CD8-positive, alpha-beta memory T cell (primary cell): ENCODE measurements around the gene QRFP. TPM values are rescaled to one million over a fixed set of nuclear protein-coding genes. Genes with fewer than 3 reads are reported as not detected.

Source experiments
- CTCF ChIA-PET: fragments of 350-600 bp; sonication (Branson Sonifier 250); formaldehyde crosslinking; loops from one replicate; lab custom pipeline; 2021; ENCODE audit warnings: antibody characterized with exemption; lab: Charles Lee
- POLR2A ChIA-PET: fragments of 350-600 bp; sonication (Branson Sonifier 250); formaldehyde crosslinking; loops from one replicate; lab custom pipeline; 2021; ENCODE audit warnings: antibody characterized with exemption; lab: Charles Lee
- DNase-seq, 5 donors: peaks; one replicate each; pipeline versions ENCODE4 v3.0.0 to v3.0.0-alpha.2; 2020 to 2022; ENCODE audit warnings: mixed read lengths in 1 of 5
- H3K27ac ChIP-seq: one replicate; pipeline ENCODE4 v1.7.0; 2013; ENCODE audit warnings: low read depth, mild to moderate bottlenecking, low read length, moderate library complexity
- H3K27me3 ChIP-seq: 2 replicates; pipeline ENCODE4 v1.7.0; 2013; ENCODE audit warnings: low read length, mild to moderate bottlenecking; ENCODE audit not compliant: insufficient read depth, poor library complexity, severe bottlenecking
- H3K36me3 ChIP-seq: 2 replicates; pipeline ENCODE4 v1.7.0; 2013; ENCODE audit warnings: mild to moderate bottlenecking, low read length, moderate library complexity; ENCODE audit not compliant: insufficient read depth
- H3K4me1 ChIP-seq: 2 replicates; pipeline ENCODE4 v1.7.0; 2013; ENCODE audit warnings: mild to moderate bottlenecking, low read length, moderate library complexity; ENCODE audit not compliant: insufficient read depth
- H3K4me3 ChIP-seq: 2 replicates; pipeline ENCODE4 v1.7.0; 2013; ENCODE audit warnings: mild to moderate bottlenecking, low read length
- H3K9me3 ChIP-seq: 2 replicates; pipeline ENCODE4 v1.7.0; 2013; ENCODE audit warnings: mild to moderate bottlenecking, low read length
- H3K27ac Mint-ChIP-seq, 8 donors: one replicate each; pipeline ENCODE4 v1.8.0; 2020 to 2021; ENCODE audit warnings: mixed read lengths in 8 of 8, mild to moderate bottlenecking in 6 of 8, inconsistent platforms in 3 of 8, moderate library complexity in 3 of 8
- H3K27me3 Mint-ChIP-seq, 2 donors: one replicate each; pipeline ENCODE4 v1.8.0; 2020 to 2021; ENCODE audit warnings: mixed read lengths in 2 of 2, mild to moderate bottlenecking in 1 of 2, moderate library complexity in 1 of 2
- H3K36me3 Mint-ChIP-seq, 3 donors: one replicate each; pipeline ENCODE4 v1.8.0; 2020 to 2021; ENCODE audit warnings: mixed read lengths in 3 of 3, inconsistent platforms in 1 of 3, mild to moderate bottlenecking in 1 of 3
- H3K4me1 Mint-ChIP-seq, 3 donors: one replicate each; pipeline ENCODE4 v1.8.0; 2020 to 2021; ENCODE audit warnings: mixed read lengths in 3 of 3, inconsistent platforms in 1 of 3, mild to moderate bottlenecking in 1 of 3
- H3K4me3 Mint-ChIP-seq, 7 donors: one replicate each; pipeline ENCODE4 v1.8.0; 2020 to 2021; ENCODE audit warnings: mixed read lengths in 7 of 7, mild to moderate bottlenecking in 6 of 7, moderate library complexity in 4 of 7, inconsistent platforms in 2 of 7
- H3K9me3 Mint-ChIP-seq, 5 donors: one replicate each; pipeline ENCODE4 v1.8.0; 2020 to 2022; ENCODE audit warnings: mixed read lengths in 5 of 5, mild to moderate bottlenecking in 3 of 5, moderate library complexity in 2 of 5, inconsistent platforms in 1 of 5
- polyA plus RNA-seq: library from polyadenylated mRNA; unstranded; fragments of 300-500 nt; fragmentation: Illumina TruSeq; gene quantifications from one replicate; pipeline ENCODE4 v1.2.3, GENCODE V29; 2021
- total RNA-seq, 2 experiments: library from RNA; stranded (reverse); gene quantifications; one replicate each; pipeline ENCODE4 v1.2.3, GENCODE V29; 2021

The QRFP gene
- total and polyA plus RNA-seq, 3 experiments from 2014 or later = not detected

DNA sequence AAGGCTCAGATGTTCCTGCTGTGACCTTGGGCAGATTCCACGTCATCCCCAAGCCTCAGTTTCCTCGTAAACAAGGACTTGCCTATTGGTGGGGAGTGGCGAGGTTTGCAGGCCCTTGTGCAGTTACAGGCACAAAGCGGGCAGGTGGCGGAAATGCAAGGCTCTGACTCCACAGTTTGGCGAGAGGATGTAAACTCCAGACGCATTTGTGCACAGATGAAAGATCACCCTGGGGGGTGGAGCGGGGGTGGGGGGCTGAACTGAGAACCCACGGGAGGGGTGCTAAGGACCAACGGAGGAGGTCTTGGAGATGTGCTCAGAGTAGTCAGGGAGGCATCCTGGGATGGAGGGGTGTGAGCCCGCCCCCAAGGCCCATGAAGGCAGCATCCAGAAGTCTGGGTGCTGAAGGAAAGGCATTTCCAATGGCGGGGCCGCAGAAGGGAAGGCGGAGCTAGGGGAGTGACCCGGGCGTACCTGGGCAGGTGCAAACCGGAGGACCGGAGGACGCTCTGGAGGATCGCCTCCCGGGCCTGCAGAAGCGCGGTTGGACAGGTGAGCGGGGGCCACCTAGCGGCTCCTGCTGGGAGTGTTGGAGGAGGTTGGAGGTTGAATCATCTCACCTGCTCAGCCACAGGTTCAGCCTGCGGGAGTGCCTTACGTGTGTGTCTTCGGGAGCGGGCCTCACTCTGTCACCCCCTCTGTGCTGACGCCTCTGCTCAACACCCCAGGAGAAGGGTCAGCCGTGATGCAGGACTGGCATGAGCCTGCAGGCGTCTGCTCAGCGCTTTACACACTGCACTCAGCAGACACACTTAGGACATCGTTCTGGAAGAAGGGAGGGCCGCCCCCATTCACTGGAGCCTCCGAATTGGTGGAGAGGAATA is 44.3 kb upstream of the QRFP start:
- POLR2A ChIA-PET = no interaction called here
- CTCF ChIA-PET = no interaction called here
- peak overlapping the region in 5 of 7 donors; percentile 28 to 56 (median 36) for H3K4me3 Mint-ChIP-seq
- H3K4me1 Mint-ChIP-seq = peaks cover 8 to 21% (median 9%) of the 10 kb centered on the region in 3 donors
- H3K27ac ChIP-seq = no peak overlapping the region
- peak overlapping the region in 2 of 8 donors; percentile 4 to 32 for H3K27ac Mint-ChIP-seq
- H3K9me3 ChIP-seq = no peaks in the 10 kb centered on the region
- peaks cover 6% of the 10 kb centered on the region for H3K4me1 ChIP-seq
- DNase-seq = peak; percentile 49 to 75 (median 53)
- H3K36me3 ChIP-seq = no peaks in the 10 kb centered on the region
- H3K4me3 ChIP-seq = no peak overlapping the region
- H3K9me3 Mint-ChIP-seq = no peaks in the 10 kb centered on the region
- H3K27me3 ChIP-seq = peaks cover 55% of the 10 kb centered on the region
- H3K27me3 Mint-ChIP-seq = peaks cover 32 to 65% of the 10 kb centered on the region in 2 donors
- H3K36me3 Mint-ChIP-seq = no peaks in the 10 kb centered on the region

DNA sequence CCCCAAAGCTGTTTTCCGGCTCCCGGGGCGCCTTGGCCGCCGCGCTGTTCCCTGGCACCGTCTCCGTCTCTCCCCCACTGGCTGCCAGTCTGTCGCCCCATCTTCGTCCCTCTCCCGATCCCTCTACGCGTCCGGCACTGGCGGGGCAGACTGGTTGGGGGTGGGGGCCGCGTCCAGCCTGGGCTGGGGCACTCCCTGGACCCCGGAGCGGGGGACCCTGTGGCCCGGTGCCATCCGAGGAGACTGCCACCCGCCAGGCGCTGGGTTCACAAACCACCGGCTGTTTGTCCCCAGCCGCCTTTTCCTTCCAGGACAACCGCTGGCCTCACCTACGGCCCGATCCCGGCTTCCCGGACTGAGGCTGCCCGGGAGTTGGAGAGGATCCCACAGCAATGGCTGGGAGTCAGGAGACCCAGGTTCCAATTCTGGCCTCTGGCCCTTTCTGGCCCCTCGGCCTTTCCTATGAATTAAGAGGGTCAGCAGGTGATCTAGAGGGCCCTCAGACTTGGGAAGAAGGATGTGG is 43.5 kb upstream of the QRFP start:
- H3K4me3 ChIP-seq = no peak overlapping the region
- Mint-ChIP-seq H3K27ac (no peak overlapping the region), H3K36me3 (no peaks in the 10 kb centered on the region), H3K27me3 (peaks cover 30 to 65% of the 10 kb centered on the region in 2 donors), H3K4me1 (peaks cover 8 to 21% (median 9%) of the 10 kb centered on the region in 3 donors), H3K4me3 (peak overlapping the region in 1 of 7 donors; percentile 36), H3K9me3 (no peaks in the 10 kb centered on the region)
- ChIA-PET CTCF (no interaction called here), POLR2A (no interaction called here)
- H3K27ac ChIP-seq = no peak overlapping the region
- peaks cover 63% of the 10 kb centered on the region for H3K27me3 ChIP-seq
- DNase-seq = no peak
- no peaks in the 10 kb centered on the region for H3K9me3 ChIP-seq
- no peaks in the 10 kb centered on the region for H3K36me3 ChIP-seq
- peaks cover 6% of the 10 kb centered on the region for H3K4me1 ChIP-seq

DNA sequence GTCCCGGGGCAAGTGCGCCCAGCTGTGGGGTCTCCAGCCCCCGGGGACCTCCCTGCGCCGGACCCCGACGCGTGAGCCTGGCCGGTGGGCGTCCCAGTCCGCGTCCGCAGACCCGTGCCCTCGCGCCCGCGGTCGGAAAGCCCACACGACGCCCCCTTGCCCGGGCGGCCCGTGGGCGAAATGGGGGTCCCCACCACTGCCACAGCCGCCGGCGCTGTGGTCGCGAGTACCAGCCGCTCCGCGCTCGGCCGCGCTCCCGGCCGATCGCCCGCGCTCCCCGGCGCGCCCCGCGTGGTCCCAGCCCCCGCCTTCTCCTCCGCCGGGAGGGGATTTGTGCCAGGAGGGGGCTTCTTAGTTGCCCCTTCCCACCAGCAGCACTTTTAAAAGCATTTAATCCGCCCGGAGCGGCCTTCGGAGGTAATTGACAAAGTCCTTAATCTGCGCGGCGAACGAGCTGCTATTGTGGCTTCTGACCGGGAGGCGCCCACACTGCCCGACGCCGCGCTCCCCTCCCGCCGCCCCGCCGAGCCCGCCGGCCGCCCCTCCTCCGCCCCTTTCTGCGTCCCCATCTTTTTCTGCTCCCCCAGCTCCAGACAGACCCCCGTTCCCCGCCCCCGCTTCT is 42.9 kb upstream of the QRFP start:
- POLR2A ChIA-PET = no interaction called here
- H3K4me3 ChIP-seq = no peak overlapping the region
- H3K27ac ChIP-seq = no peak overlapping the region
- Mint-ChIP-seq H3K4me1 (peaks cover 8 to 21% (median 9%) of the 10 kb centered on the region in 3 donors), H3K36me3 (no peaks in the 10 kb centered on the region), H3K27me3 (peaks cover 28 to 65% of the 10 kb centered on the region in 2 donors), H3K9me3 (no peaks in the 10 kb centered on the region), H3K27ac (no peak overlapping the region), H3K4me3 (no peak overlapping the region)
- H3K27me3 ChIP-seq = peaks cover 69% of the 10 kb centered on the region
- H3K36me3 ChIP-seq = no peaks in the 10 kb centered on the region
- H3K4me1 ChIP-seq = peaks cover 6% of the 10 kb centered on the region
- no peaks in the 10 kb centered on the region for H3K9me3 ChIP-seq
- CTCF ChIA-PET = no interaction called here
- no peak for DNase-seq

DNA sequence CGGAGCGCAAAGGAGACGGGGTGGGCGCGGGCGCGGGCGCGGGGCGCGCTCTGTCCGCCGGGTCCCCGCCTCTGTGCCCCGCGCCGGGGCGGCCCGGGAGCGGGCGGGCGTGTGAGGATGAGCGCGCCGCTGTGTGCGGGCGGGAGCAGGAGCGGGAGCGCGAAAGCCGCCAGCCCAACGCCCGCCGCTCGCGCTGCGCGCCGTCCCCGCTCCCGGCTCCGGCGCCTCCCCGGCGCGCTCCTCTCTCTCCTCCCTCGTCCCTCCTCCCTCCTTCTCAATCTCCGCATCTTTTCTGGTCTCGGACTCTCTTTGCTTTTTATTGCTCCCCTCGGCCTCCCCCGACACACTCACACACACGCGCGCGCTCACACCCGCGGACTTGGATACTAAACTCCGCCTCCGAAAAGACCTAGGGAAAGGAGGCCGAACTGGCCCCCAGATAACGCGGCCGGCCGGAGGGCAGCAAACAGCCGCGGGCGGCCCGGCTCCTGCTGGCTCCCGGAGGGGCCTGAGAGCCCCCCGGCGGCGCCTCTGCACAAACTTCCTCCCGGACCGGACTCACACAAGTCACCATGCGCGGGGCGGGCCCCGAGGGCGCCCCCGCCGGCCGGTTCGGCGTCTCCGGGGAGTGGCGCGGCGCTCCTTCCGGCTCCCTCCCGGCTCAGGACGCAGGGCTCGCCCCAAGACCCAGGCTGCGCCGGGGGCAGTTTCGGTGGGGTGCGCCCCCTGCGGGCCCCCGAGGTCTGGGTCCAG is 42.2 kb upstream of the QRFP start, which contains the start of gene FIBCD1:
FIBCD1 (minus strand) TSS at position 596 of the 753 bp plus-strand sequence. CDS start 640 bp downstream, outside the sequence.
- peaks cover 8 to 21% (median 9%) of the 10 kb centered on the region in 3 donors for H3K4me1 Mint-ChIP-seq

DNA sequence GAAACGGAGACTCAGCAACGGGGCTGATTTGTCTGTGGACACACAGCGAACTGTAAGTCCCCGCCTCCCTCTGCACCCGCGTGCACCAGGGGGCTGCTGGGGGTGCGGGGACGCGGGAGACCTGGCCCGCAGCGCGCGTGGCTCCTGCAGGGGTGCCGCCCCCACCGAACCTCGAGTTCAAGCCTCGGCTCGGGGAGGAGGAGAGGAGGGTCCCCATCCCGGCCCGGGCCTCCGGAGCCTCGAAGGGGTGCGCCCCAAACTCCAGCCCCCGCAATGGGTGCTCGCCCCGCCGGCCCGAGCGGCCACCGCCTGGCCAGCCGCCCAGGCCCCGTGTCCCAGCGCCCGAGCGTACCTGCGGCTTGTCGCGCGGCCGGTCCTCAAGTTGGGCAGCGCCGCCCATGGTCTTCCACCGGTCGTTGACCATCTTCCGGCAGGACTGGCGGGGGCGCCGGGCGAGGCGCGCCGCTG is 41.6 kb upstream of the QRFP start:
- no peak overlapping the region for H3K27ac Mint-ChIP-seq
- peak overlapping the region in 2 of 7 donors; percentile 43 to 55 for H3K4me3 Mint-ChIP-seq
- Histone ChIP-seq H3K4me3 (no peak overlapping the region), H3K36me3 (no peaks in the 10 kb centered on the region), H3K4me1 (peaks cover 6% of the 10 kb centered on the region), H3K27me3 (peaks cover 72% of the 10 kb centered on the region), H3K27ac (no peak overlapping the region), H3K9me3 (no peaks in the 10 kb centered on the region)
- peaks cover 8 to 21% (median 9%) of the 10 kb centered on the region in 3 donors for H3K4me1 Mint-ChIP-seq
- no peaks in the 10 kb centered on the region for H3K9me3 Mint-ChIP-seq
- H3K27me3 Mint-ChIP-seq = peaks cover 28 to 62% of the 10 kb centered on the region in 2 donors
- no peak for DNase-seq
- H3K36me3 Mint-ChIP-seq = no peaks in the 10 kb centered on the region
- POLR2A ChIA-PET = no interaction called here
- CTCF ChIA-PET = no interaction called here

More for the DNA sequence above, 42.2 kb upstream of the QRFP start, which contains the start of gene FIBCD1:
- no peaks in the 10 kb centered on the region for H3K36me3 ChIP-seq
- peaks cover 73% of the 10 kb centered on the region for H3K27me3 ChIP-seq
- no peaks in the 10 kb centered on the region for H3K9me3 ChIP-seq
- POLR2A ChIA-PET = no interaction called here
- peaks cover 6% of the 10 kb centered on the region for H3K4me1 ChIP-seq
- no peak within 1 kb of the TSS for H3K4me3 ChIP-seq
- CTCF ChIA-PET = no interaction called here
- Mint-ChIP-seq H3K4me3 (peak within 1 kb of the TSS in 2 of 7 donors; percentile 34 to 80), H3K36me3 (no peaks in the 10 kb centered on the region), H3K9me3 (no peaks in the 10 kb centered on the region), H3K27me3 (peaks cover 28 to 66% of the 10 kb centered on the region in 2 donors), H3K27ac (no peak within 1 kb of the TSS)
- H3K27ac ChIP-seq = no peak within 1 kb of the TSS
- DNase-seq = no peak

DNA sequence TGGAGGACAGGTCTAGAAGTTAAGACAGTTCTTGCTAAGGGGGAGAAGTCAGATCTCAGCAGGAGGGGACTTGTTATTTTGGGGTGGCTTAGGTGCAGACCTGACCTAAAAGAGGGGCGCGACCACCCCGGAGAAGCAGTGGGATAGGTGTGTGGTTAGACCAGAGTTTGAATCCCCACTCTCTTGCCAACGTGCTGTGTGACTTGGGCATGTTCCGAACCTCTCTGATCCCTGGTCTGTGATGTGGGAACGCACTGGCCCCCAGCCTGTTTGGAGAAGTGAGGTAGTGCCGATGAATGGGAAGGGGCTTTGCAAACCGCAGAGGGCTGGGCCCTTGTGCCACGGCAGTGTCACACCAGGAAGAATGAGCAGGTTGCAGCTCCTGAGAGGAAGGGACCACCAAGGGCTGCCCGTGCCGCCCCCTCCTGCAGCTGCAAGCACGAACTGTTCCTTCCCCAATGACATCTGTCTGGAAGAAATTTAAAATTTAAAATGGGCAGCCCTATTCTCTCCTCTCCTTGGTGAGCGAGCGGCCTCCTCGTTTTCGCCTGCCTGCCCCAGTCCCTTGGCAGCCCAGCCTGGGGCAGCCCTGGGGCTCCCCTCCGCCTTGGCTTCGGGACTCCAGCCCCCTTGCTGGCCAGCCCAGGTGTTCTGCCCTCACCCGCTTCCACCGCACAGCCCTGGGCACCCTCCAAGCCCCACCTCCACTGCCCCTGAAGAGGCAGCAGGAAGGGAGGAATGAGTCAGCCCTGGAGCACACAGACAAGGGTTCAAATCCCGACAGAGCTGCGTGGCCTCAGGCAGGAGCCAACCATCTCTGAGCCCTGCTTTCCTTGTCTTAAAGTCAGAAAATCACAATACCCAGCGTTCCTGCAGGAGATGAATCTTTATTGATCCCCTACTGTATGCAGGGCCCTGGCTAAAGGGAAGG is 40.8 kb upstream of the QRFP start:
- CTCF ChIA-PET = no interaction called here

More for the DNA sequence above, 40.8 kb upstream of the QRFP start:
- Mint-ChIP-seq H3K27me3 (peaks cover 29 to 68% of the 10 kb centered on the region in 2 donors), H3K36me3 (no peaks in the 10 kb centered on the region), H3K27ac (no peak overlapping the region), H3K4me3 (peak overlapping the region in 4 of 7 donors; percentile 1 to 75 (median 49)), H3K4me1 (peaks cover 8 to 21% (median 9%) of the 10 kb centered on the region in 3 donors), H3K9me3 (no peaks in the 10 kb centered on the region)
- peaks cover 78% of the 10 kb centered on the region for H3K27me3 ChIP-seq
- no peaks in the 10 kb centered on the region for H3K36me3 ChIP-seq
- H3K4me1 ChIP-seq = peaks cover 6% of the 10 kb centered on the region
- DNase-seq = no peak
- H3K4me3 ChIP-seq = no peak overlapping the region
- POLR2A ChIA-PET = no interaction called here
- H3K9me3 ChIP-seq = no peaks in the 10 kb centered on the region
- H3K27ac ChIP-seq = no peak overlapping the region
